GM23338 (cell line): ENCODE data around the gene FAM25G. TPM values are rescaled to one million over a fixed set of nuclear protein-coding genes. Genes with fewer than 3 reads are reported as not detected.
"Not testable (repeated sequence)": the region's sequence is repeated elsewhere in the genome, so short reads cannot be mapped to it uniquely, and the experiment has no call there.

ENCODE experiments used
- ATAC-seq: fragments of 200-7000 bp; cut with Tn5 transposase; 3 replicates; pipeline ENCODE4 v1.9.1; 2020
- DNase-seq: peaks from one replicate; pipeline ENCODE4 v3.0.0-alpha.2; 2015; ENCODE audit warnings: low spot score
- H2AFZ ChIP-seq: fragments of 200-600 bp; sonication (generic); 2 replicates; pipeline ENCODE4 v1.8.0; 2016; ENCODE audit warnings: antibody characterized with exemption, mild to moderate bottlenecking, moderate library complexity
- H3F3A ChIP-seq: fragments of 200-600 bp; sonication (generic); replicated peaks from 2 replicates; pipeline ENCODE4 v1.8.0; 2017; ENCODE audit warnings: antibody characterized with exemption, mixed run types, low read depth
- H3K27ac ChIP-seq: fragments of 200-600 bp; sonication (generic); 2 replicates; pipeline ENCODE4 v1.6.1; 2016; ENCODE audit warnings: low read depth
- H3K27me3 ChIP-seq: fragments of 200-600 bp; sonication (generic); 2 replicates; pipeline ENCODE4 v1.8.0; 2016; ENCODE audit warnings: mild to moderate bottlenecking, mixed run types, moderate library complexity; ENCODE audit not compliant: insufficient read depth
- H3K36me3 ChIP-seq: fragments of 200-600 bp; sonication (generic); 2 replicates; pipeline ENCODE4 v1.8.0; 2016; ENCODE audit warnings: mild to moderate bottlenecking; ENCODE audit not compliant: insufficient read depth
- H3K4me1 ChIP-seq: fragments of 200-600 bp; sonication (generic); 2 replicates; pipeline ENCODE4 v1.8.0; 2016; ENCODE audit warnings: mild to moderate bottlenecking, moderate library complexity; ENCODE audit not compliant: insufficient read depth
- H3K4me2 ChIP-seq: fragments of 200-600 bp; sonication (generic); 2 replicates; pipeline ENCODE4 v1.7.1; 2017; ENCODE audit warnings: mixed run types
- H3K4me3 ChIP-seq: fragments of 200-600 bp; sonication (generic); 2 replicates; pipeline ENCODE4 v1.6.1; 2016; ENCODE audit warnings: mixed run types
- H3K79me2 ChIP-seq: fragments of 200-600 bp; sonication (generic); replicated peaks from 2 replicates; pipeline ENCODE4 v1.8.0; 2017; ENCODE audit warnings: mild to moderate bottlenecking; ENCODE audit not compliant: insufficient read depth
- H3K9me2 ChIP-seq: fragments of 200-600 bp; sonication (generic); 2 replicates; pipeline ENCODE4 v1.8.0; 2017; ENCODE audit not compliant: insufficient read depth
- H4K20me1 ChIP-seq: fragments of 200-600 bp; sonication (generic); replicated peaks from 2 replicates; pipeline ENCODE4 v1.8.0; 2017; ENCODE audit warnings: mild to moderate bottlenecking; ENCODE audit not compliant: insufficient read depth
- H3K27ac Mint-ChIP-seq: 2 replicates; pipeline ENCODE4 v1.8.0; 2020; ENCODE audit warnings: inconsistent platforms, mild to moderate bottlenecking, moderate library complexity, mixed read lengths
- H3K27me3 Mint-ChIP-seq: 3 replicates; pipeline ENCODE4 v1.8.0; 2022; ENCODE audit warnings: low read depth, mild to moderate bottlenecking, moderate library complexity, mixed read lengths, inconsistent platforms; ENCODE audit not compliant: insufficient read depth, poor library complexity
- H3K36me3 Mint-ChIP-seq: 3 replicates; pipeline ENCODE4 v1.8.0; 2021; ENCODE audit warnings: low read depth, mild to moderate bottlenecking, inconsistent platforms, moderate library complexity, mixed read lengths
- H3K4me1 Mint-ChIP-seq: 3 replicates; pipeline ENCODE4 v1.8.0; 2020; ENCODE audit warnings: mild to moderate bottlenecking, inconsistent platforms, mixed read lengths
- H3K4me3 Mint-ChIP-seq: 3 replicates; pipeline ENCODE4 v1.8.0; 2021; ENCODE audit warnings: moderate library complexity, mild to moderate bottlenecking, inconsistent platforms, mixed read lengths
- H3K9me3 Mint-ChIP-seq: 3 replicates; pipeline ENCODE4 v1.8.0; 2020; ENCODE audit warnings: moderate library complexity, mild to moderate bottlenecking, inconsistent platforms, mixed read lengths
- CREB1 ChIP-seq: fragments of 250-450 bp; sonication (Bioruptor Pico); IDR thresholded peaks from 2 replicates; pipeline ENCODE4 v1.5.0; 2020; ENCODE audit warnings: low read depth, mild to moderate bottlenecking, moderate library complexity
- polyA plus RNA-seq: library from polyadenylated mRNA; unstranded; fragments of >200 nt; fragmentation: Nextera tagmentation; extraction: Ambion mirVana; gene quantifications from 2 replicates; pipeline ENCODE4 v1.2.1, GENCODE V29; 2016
- total RNA-seq: library from RNA; depleted of rRNA; stranded (reverse); fragments of >200 nt; shearing (Covaris generic); gene quantifications from 2 replicates; pipeline ENCODE4 v1.2.3, GENCODE V29; 2014
- TF ChIP-seq, protein P1 (sequence below), 2 experiments: fragments of 200-600 bp in 1 of 2; sonication (generic) in 1 of 2; conservative IDR thresholded peaks; 2 replicates each; pipeline versions ENCODE4 v1.5.1 to v1.6.1; 2016 to 2017; ENCODE audit warnings: antibody characterized with exemption in 2 of 2, low read depth in 2 of 2, mild to moderate bottlenecking in 2 of 2, moderate library complexity in 1 of 2

FAM25G gene
- total and polyA plus RNA-seq, 2 experiments from 2014 or later, result not detected

DNA sequence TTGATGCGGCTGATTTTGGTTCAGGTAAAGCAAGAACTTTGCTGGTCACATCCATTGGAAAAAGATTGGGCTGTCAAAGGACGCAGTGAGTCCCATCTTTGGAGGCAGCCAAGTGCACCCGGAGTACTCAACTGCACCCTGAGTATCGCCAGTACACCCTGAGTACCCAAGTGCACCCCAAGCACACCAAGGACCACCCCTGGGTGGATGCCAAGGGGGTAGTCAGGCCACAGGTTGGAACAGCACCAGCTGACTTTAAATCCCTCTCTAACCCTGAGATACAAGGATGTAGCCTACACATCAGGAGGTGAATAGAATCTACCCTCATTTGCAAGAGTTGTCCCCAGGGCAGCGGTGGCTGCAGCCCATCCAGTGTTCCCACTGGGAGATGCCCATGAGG, 24.0 kb downstream of the FAM25G start:
- not testable (repeated sequence) for H3K27ac ChIP-seq, H2AFZ ChIP-seq, H3K79me2 ChIP-seq, H3K27ac Mint-ChIP-seq, ATAC-seq, H3K36me3 ChIP-seq, H3K36me3 Mint-ChIP-seq, DNase-seq, H3K4me3 ChIP-seq, H3K4me3 Mint-ChIP-seq, H3K9me3 Mint-ChIP-seq, H3K9me2 ChIP-seq, H3K4me1 Mint-ChIP-seq, H3K27me3 ChIP-seq, H3K27me3 Mint-ChIP-seq, H3K4me1 ChIP-seq, H3F3A ChIP-seq, H4K20me1 ChIP-seq, H3K4me2 ChIP-seq

DNA sequence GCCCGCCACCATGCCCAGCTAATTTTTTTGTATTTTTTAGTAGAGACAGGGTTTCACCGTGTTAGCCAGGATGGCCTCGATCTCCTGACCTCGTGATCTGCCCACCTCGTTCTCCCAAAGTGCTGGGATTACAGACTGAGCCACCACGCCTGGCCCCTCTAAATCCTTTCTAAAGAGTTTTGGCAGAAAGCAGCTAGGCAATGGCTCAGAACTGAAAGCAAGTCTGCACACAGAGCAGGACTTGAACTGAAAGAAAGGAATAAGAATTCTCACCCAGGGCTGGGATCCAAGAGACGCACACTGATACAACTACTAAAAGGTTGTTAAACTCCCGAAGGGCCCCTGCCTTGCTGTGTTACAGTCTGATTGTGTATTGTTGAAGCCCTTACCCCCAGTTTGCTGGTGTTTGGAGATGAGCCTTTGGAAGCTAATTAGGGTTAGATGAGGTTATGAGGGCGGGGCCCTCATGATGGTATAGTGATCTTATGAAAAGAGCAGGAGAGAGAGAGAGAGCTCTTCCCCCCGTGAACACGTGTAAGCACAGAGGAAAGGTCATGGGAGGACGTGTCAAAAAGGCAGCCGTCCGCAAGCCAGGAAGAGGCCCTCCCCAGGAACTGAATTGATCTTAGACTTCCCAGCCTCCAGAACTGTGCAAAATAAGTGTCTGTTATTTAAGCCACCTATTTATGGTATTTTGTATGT, 26.1 kb downstream of the FAM25G start:
- H3K9me3 Mint-ChIP-seq, H3K4me1 Mint-ChIP-seq, DNase-seq, H4K20me1 ChIP-seq, H3K4me2 ChIP-seq, H3K4me1 ChIP-seq, H3K27ac Mint-ChIP-seq, H3F3A ChIP-seq, H3K27me3 ChIP-seq, H3K9me2 ChIP-seq, H3K4me3 Mint-ChIP-seq, H3K27me3 Mint-ChIP-seq, ATAC-seq, H3K4me3 ChIP-seq, H2AFZ ChIP-seq, H3K36me3 Mint-ChIP-seq, H3K79me2 ChIP-seq, H3K27ac ChIP-seq, H3K36me3 ChIP-seq: not testable (repeated sequence)

DNA sequence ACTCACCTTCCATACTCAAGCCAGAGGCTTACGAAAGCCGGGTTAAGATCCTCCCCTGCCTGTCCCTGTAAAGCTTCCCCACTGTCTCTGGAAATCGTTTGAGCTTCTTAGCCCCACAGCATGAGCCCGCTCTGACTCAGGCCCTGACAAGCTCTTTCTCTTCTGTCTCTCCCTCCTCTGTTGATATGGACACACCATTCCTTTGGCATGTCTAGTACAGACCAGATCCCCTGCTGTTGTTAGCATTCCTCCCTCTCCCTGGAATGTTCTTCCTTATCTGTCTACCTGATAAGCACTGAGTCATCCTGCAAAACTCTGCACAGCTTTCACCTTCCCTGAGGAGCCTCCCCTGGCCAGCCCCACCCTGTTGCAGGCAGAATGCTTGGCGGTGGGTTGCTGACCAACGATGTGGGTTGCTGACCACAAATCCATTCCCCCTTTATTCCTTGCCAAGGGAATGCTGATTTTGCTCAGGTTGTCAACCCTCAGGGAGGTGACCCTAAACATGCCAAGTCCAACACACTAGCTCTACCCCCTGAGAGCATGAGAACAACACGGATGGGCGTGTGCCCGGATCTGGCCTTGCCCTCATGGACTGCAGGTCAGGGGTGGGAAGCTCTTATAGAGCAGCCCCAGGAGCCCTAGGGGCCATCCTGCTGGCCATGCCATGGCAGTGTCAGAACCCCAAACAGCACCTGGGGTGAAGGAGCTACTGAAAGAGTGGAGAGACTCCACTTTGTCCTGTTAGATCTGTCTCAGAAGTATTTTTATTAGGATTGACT, 28.7 kb downstream of the FAM25G start:
- DNase-seq, H3K4me2 ChIP-seq, H3K4me3 ChIP-seq, H3K79me2 ChIP-seq, H3K36me3 Mint-ChIP-seq, H3K4me1 Mint-ChIP-seq, H3K4me3 Mint-ChIP-seq, H3K27ac Mint-ChIP-seq, H3K4me1 ChIP-seq, H3K9me2 ChIP-seq, H2AFZ ChIP-seq, H3K9me3 Mint-ChIP-seq, H3K36me3 ChIP-seq, H3K27me3 ChIP-seq, H4K20me1 ChIP-seq, H3F3A ChIP-seq, H3K27me3 Mint-ChIP-seq, H3K27ac ChIP-seq: not testable (repeated sequence)
- peak; percentile 78 for ATAC-seq

GRCh38 chr10:47461261-47461687, 30.2 kb downstream of the FAM25G start:
- H3K9me3 Mint-ChIP-seq, H3F3A ChIP-seq, H3K4me1 ChIP-seq, H3K27ac ChIP-seq, H2AFZ ChIP-seq, H3K36me3 ChIP-seq, H3K36me3 Mint-ChIP-seq, H3K79me2 ChIP-seq, H4K20me1 ChIP-seq, H3K27me3 Mint-ChIP-seq, H3K9me2 ChIP-seq, H3K4me1 Mint-ChIP-seq, H3K27me3 ChIP-seq: not testable (repeated sequence)
- DNase-seq (peak; percentile 41), ATAC-seq (peak; percentile 83)
- peak overlapping the region; percentile 47 for H3K4me3 ChIP-seq
- H3K27ac Mint-ChIP-seq, result peak overlapping the region; percentile 87; the same call in 1 of the 2 replicates
- H3K4me2 ChIP-seq, result peak overlapping the region; percentile 66; the same call in 1 of the 2 replicates
- peak overlapping the region; percentile 63 for H3K4me3 Mint-ChIP-seq
- TF ChIP-seq, protein P1, sequence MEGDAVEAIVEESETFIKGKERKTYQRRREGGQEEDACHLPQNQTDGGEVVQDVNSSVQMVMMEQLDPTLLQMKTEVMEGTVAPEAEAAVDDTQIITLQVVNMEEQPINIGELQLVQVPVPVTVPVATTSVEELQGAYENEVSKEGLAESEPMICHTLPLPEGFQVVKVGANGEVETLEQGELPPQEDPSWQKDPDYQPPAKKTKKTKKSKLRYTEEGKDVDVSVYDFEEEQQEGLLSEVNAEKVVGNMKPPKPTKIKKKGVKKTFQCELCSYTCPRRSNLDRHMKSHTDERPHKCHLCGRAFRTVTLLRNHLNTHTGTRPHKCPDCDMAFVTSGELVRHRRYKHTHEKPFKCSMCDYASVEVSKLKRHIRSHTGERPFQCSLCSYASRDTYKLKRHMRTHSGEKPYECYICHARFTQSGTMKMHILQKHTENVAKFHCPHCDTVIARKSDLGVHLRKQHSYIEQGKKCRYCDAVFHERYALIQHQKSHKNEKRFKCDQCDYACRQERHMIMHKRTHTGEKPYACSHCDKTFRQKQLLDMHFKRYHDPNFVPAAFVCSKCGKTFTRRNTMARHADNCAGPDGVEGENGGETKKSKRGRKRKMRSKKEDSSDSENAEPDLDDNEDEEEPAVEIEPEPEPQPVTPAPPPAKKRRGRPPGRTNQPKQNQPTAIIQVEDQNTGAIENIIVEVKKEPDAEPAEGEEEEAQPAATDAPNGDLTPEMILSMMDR (conservative IDR thresholded peaks at IDR 0.05; ENCODE audit: low read depth in 2 of 2), result 0 out of 4 replicates have a peak, but pooled peaks of 1 of the 2 experiments have one; percentile 21
- TF ChIP-seq CREB1, result peak; percentile 32; the same call in 1 of the 2 replicates
